Stomach (tissue), 4 donors: ENCODE results near the gene EGLN1.

Experiments
- POLR2AphosphoS5 ChIP-seq, 3 donors: sonication (generic); formaldehyde crosslinking; IDR thresholded peaks; one replicate each; pipeline ENCODE4 v1.6.1; 2016; ENCODE audit warnings: antibody characterized with exemption in 3 of 3
- TF ChIP-seq, protein P1 (sequence below), 7 experiments: fragments of 450-650 bp in 4 of 7; fragments of 200-600 bp in 3 of 7; sonication (generic) in 3 of 7; IDR thresholded peaks; one replicate each; pipeline ENCODE4 v1.5.1; 2016 to 2019; ENCODE audit warnings: antibody characterized with exemption in 7 of 7, control low read depth in 2 of 7, mild to moderate bottlenecking in 1 of 7

DNA sequence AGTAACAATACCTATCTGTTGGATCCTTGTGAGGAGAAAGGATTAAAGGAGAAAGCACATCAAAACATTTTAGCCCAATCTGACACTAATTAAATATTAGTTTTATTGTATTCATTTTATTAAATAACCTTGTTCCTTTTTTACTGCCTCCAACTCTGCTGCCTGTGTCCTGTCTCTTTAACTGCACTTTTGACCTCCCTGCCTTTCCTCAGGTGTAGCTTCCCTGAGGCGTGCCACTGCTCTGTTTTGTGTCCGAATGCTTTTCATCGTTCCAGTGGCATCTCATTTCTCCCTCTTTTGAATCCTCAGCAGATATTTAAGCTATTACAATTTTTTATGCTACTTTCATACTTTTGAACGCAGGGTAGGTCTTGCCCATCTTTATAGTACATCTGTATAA, 73.6 kb downstream of the EGLN1 start:
- TF ChIP-seq, protein P1, sequence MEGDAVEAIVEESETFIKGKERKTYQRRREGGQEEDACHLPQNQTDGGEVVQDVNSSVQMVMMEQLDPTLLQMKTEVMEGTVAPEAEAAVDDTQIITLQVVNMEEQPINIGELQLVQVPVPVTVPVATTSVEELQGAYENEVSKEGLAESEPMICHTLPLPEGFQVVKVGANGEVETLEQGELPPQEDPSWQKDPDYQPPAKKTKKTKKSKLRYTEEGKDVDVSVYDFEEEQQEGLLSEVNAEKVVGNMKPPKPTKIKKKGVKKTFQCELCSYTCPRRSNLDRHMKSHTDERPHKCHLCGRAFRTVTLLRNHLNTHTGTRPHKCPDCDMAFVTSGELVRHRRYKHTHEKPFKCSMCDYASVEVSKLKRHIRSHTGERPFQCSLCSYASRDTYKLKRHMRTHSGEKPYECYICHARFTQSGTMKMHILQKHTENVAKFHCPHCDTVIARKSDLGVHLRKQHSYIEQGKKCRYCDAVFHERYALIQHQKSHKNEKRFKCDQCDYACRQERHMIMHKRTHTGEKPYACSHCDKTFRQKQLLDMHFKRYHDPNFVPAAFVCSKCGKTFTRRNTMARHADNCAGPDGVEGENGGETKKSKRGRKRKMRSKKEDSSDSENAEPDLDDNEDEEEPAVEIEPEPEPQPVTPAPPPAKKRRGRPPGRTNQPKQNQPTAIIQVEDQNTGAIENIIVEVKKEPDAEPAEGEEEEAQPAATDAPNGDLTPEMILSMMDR (IDR thresholded peaks at IDR 0.05), result no peak
- no peak for TF ChIP-seq POLR2AphosphoS5 (IDR thresholded peaks at IDR 0.05)
